Spinal cord (tissue), 10 donors: ENCODE data around the gene GINS2. TPM values are rescaled to one million over a fixed set of nuclear protein-coding genes. Genes with fewer than 3 reads are reported as not detected.

Experiments
- DNase-seq, 6 donors: peaks; one replicate each; pipeline versions ENCODE4 v3.0.0 to v3.0.0-alpha.2; 2013 to 2015; ENCODE audit warnings: low spot score in 6 of 6, low read depth in 4 of 6
- H3K27ac ChIP-seq: one replicate; pipeline ENCODE4 v1.5.1; 2013; ENCODE audit warnings: low read depth, low read length, control low read depth
- H3K27me3 ChIP-seq: one replicate; pipeline ENCODE4 v1.6.1; 2013; ENCODE audit warnings: low read length; ENCODE audit not compliant: control insufficient read depth, insufficient read depth
- H3K36me3 ChIP-seq: one replicate; pipeline ENCODE4 v1.6.1; 2013; ENCODE audit warnings: low read length; ENCODE audit not compliant: control insufficient read depth, insufficient read depth
- H3K4me1 ChIP-seq: one replicate; pipeline ENCODE4 v1.6.1; 2013; ENCODE audit warnings: low read length; ENCODE audit not compliant: control insufficient read depth, insufficient read depth
- H3K4me3 ChIP-seq: one replicate; pipeline ENCODE4 v1.5.1; 2013; ENCODE audit warnings: low read depth, low read length, control low read depth
- H3K9me3 ChIP-seq: one replicate; pipeline ENCODE4 v1.6.1; 2013; ENCODE audit warnings: low read length; ENCODE audit not compliant: control insufficient read depth, insufficient read depth
- WGBS: methylation state at CpG from one replicate; pipeline ENCODE4 v1.1.5; 2013; ENCODE audit warnings: missing lambda C conversion rate; ENCODE audit not compliant: insufficient coverage; 5-methylcytosine and 5-hydroxymethylcytosine counted together
- polyA plus RNA-seq, 2 donors: library from polyadenylated mRNA; unstranded; fragments of 120-200 nt; gene quantifications; one replicate each; pipeline ENCODE4 v1.2.1, GENCODE V29; 2013; ENCODE audit not compliant: insufficient read length in 2 of 2
- total RNA-seq, 2 donors: library from RNA; depleted of rRNA in 1 of 2; stranded (reverse); fragments of 120-200 nt in 1 of 2; fragments of >200 nt in 1 of 2; gene quantifications; one replicate each; pipeline versions ENCODE4 v1.2.3 to v1.2.4, GENCODE V29; 2013 to 2014
- donor health status: healthy.

The GINS2 gene
- total and polyA plus RNA-seq, 4 donors, result 5.4 to 13.6 (median 10.5) TPM

GRCh38 chr16:85662976-85663830 is 25.6 kb downstream of the GINS2 start:
- Histone ChIP-seq H3K9me3 (no peaks in the 10 kb centered on the region), H3K36me3 (peaks cover 88% of the 10 kb centered on the region), H3K4me1 (peaks cover 69% of the 10 kb centered on the region), H3K27ac (no peak overlapping the region), H3K27me3 (no peaks in the 10 kb centered on the region), H3K4me3 (no peak overlapping the region)
- WGBS, result 87% methylated on average over 32 of the region's 38 CpGs
- no peak for DNase-seq

- Histone ChIP-seq H3K27me3 (no peaks in the 10 kb centered on the region), H3K27ac (peak overlapping the region; percentile 17), H3K4me1 (peaks cover 74% of the 10 kb centered on the region), H3K9me3 (no peaks in the 10 kb centered on the region), H3K4me3 (no peak overlapping the region), H3K36me3 (peaks cover 88% of the 10 kb centered on the region)
- peak in 4 of 6 donors; percentile 56 to 89 (median 74) for DNase-seq
- WGBS, result 18% methylated on average over 3 of the region's 3 CpGs
These were observed 26.3 kb downstream of the GINS2 start for GRCh38 chr16:85662482-85662812.

- 36% methylated on average over 24 of the region's 26 CpGs for WGBS
- no peak for DNase-seq
These were observed 26.8 kb downstream of the GINS2 start for GRCh38 chr16:85661740-85662481.

GRCh38 chr16:85660843-85661739 is 27.7 kb downstream of the GINS2 start:
- peaks cover 86% of the 10 kb centered on the region for H3K4me1 ChIP-seq
- DNase-seq, result peak in 1 of 6 donors; percentile 73
- no peaks in the 10 kb centered on the region for H3K27me3 ChIP-seq
- H3K36me3 ChIP-seq, result peaks cover 90% of the 10 kb centered on the region
- WGBS, result 62% methylated on average over 37 of the region's 42 CpGs
- H3K9me3 ChIP-seq, result no peaks in the 10 kb centered on the region
- H3K4me3 ChIP-seq, result no peak overlapping the region
- no peak overlapping the region for H3K27ac ChIP-seq

More at GRCh38 chr16:85661740-85662481, 26.8 kb downstream of the GINS2 start:
- Histone ChIP-seq H3K4me1 (peaks cover 80% of the 10 kb centered on the region), H3K9me3 (no peaks in the 10 kb centered on the region), H3K36me3 (peaks cover 88% of the 10 kb centered on the region), H3K27me3 (no peaks in the 10 kb centered on the region), H3K4me3 (no peak overlapping the region), H3K27ac (peak overlapping the region; percentile 17)

GRCh38 chr16:85659805-85660511 is 28.8 kb downstream of the GINS2 start:
- Histone ChIP-seq H3K27me3 (no peaks in the 10 kb centered on the region), H3K36me3 (peaks cover 91% of the 10 kb centered on the region), H3K27ac (no peak overlapping the region), H3K4me3 (no peak overlapping the region), H3K4me1 (peaks cover 79% of the 10 kb centered on the region), H3K9me3 (no peaks in the 10 kb centered on the region)
- WGBS, result 65% methylated on average over 11 of the region's 12 CpGs
- peak in 2 of 6 donors; percentile 78 to 82 for DNase-seq

- H3K4me3 ChIP-seq, result no peak overlapping the region
- no peaks in the 10 kb centered on the region for H3K9me3 ChIP-seq
- no peak overlapping the region for H3K27ac ChIP-seq
- no peaks in the 10 kb centered on the region for H3K27me3 ChIP-seq
- 88% methylated on average over 3 of the region's 8 CpGs for WGBS
- H3K4me1 ChIP-seq, result peaks cover 82% of the 10 kb centered on the region
- peaks cover 92% of the 10 kb centered on the region for H3K36me3 ChIP-seq
- DNase-seq, result no peak
These were observed 29.4 kb downstream of the GINS2 start for GRCh38 chr16:85659336-85659735.

- Histone ChIP-seq H3K27me3 (no peaks in the 10 kb centered on the region), H3K27ac (no peak overlapping the region), H3K36me3 (peaks cover 92% of the 10 kb centered on the region), H3K4me3 (no peak overlapping the region), H3K4me1 (peaks cover 82% of the 10 kb centered on the region), H3K9me3 (no peaks in the 10 kb centered on the region)
- 90% methylated on average over 15 of the region's 18 CpGs for WGBS
- DNase-seq, result no peak
These were observed 30.0 kb downstream of the GINS2 start for GRCh38 chr16:85658504-85659326.

GRCh38 chr16:85657996-85658395 is 30.8 kb downstream of the GINS2 start:
- no peak for DNase-seq
- no peak overlapping the region for H3K27ac ChIP-seq
- no peak overlapping the region for H3K4me3 ChIP-seq
- 87% methylated on average over 3 of the region's 3 CpGs for WGBS
- peaks cover 81% of the 10 kb centered on the region for H3K4me1 ChIP-seq
- H3K36me3 ChIP-seq, result peaks cover 90% of the 10 kb centered on the region
- H3K9me3 ChIP-seq, result no peaks in the 10 kb centered on the region
- no peaks in the 10 kb centered on the region for H3K27me3 ChIP-seq
